ENCODE measurements around the gene MGST2. TPM values are rescaled to one million over a fixed set of nuclear protein-coding genes. Genes with fewer than 3 reads are reported as not detected.

MGST2 gene
- total and polyA plus RNA-seq, 10 of the 15 experiments (the other 5 are each of a cell fraction or from before 2014, with no cell fraction given): 19.0 to 50.1 (median 30.6) TPM

DNA sequence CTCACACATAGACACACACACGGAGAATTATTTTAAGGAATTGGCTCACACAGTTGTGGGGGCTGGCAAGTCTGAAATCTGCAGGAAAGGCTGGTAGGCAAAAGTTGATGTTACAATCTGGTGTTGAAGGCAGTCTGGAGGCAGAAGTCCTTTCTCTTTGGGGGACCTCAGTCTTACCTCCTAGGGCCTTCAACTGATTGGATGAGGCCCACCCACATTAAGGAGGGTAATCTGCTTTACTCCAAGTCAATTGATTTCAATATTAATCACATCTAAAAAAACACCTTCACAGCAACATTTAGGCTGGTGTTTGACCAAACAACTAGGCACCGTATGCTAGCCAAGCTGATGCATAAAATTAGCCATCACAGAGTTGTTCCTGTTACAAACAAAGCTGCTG is 10.7 kb downstream of the MGST2 start (continued):
- TF ChIP-seq, protein P1, sequence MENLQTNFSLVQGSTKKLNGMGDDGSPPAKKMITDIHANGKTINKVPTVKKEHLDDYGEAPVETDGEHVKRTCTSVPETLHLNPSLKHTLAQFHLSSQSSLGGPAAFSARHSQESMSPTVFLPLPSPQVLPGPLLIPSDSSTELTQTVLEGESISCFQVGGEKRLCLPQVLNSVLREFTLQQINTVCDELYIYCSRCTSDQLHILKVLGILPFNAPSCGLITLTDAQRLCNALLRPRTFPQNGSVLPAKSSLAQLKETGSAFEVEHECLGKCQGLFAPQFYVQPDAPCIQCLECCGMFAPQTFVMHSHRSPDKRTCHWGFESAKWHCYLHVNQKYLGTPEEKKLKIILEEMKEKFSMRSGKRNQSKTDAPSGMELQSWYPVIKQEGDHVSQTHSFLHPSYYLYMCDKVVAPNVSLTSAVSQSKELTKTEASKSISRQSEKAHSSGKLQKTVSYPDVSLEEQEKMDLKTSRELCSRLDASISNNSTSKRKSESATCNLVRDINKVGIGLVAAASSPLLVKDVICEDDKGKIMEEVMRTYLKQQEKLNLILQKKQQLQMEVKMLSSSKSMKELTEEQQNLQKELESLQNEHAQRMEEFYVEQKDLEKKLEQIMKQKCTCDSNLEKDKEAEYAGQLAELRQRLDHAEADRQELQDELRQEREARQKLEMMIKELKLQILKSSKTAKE (IDR thresholded peaks at IDR 0.05; ENCODE audit: low read depth, poor library complexity, severe bottlenecking): no peak
- TF ChIP-seq EED (IDR thresholded peaks at IDR 0.05; ENCODE audit: low read depth) (no peak), BCL11A (IDR thresholded peaks at IDR 0.05; ENCODE audit: low read depth, low read length) (no peak), RBBP5 (conservative IDR thresholded peaks at IDR 0.05) (no peak)

DNA sequence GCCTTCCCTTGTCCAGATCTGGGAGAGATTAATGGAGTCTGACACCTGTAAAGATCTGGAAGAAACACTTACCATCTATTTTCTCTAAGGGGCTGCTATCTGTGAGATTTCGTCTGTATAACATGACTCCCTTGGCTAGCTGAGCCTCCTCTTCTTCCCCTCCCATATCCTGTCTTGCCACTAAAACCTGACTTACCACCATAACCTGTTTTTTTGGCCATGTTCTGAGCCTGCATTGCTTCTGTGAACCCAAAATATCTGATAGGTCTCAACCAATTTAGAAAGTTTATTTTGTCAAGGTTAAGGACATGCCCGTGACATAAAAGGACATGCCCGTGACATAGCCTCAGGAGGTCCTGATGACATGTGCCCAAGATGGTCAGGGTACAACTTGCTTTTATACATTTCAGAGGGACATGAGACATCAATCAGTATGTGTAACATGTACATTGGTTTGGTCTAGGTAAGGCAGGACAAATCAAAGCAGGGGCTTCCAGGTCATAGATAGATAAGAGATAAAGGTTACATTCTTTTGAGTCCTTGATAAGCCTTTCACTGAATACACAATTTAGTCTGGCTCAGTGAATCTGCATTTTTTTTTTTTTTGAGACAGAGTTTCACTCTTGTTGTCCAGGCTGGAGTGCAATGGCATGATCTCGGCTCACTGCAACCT is 11.4 kb downstream of the MGST2 start:
- Histone ChIP-seq H3K79me2 (ENCODE audit: control insufficient read depth, insufficient read depth, low read length) (no peaks in the 10 kb centered on the region), H3K4me3 (no peak overlapping the region), H3K4me2 (ENCODE audit: control insufficient read depth, insufficient read depth) (no peak overlapping the region), H2AFZ (ENCODE audit: control insufficient read depth, low read depth, low read length) (no peak overlapping the region), H3K27ac (ENCODE audit: control insufficient read depth, insufficient read depth) (no peak overlapping the region), H3K4me1 (ENCODE audit: control insufficient read depth, insufficient read depth, low read length) (peaks cover 4% of the 10 kb centered on the region; the same call in 1 of the 2 replicates), H3K9ac (ENCODE audit: control insufficient read depth, insufficient read depth, low read length) (no peak overlapping the region), H4K20me1 (ENCODE audit: control insufficient read depth, insufficient read depth) (no peaks in the 10 kb centered on the region), H3K27me3 (replicated peaks in 1 of 2; ENCODE audit: control insufficient read depth in 2 of 2, insufficient read depth in 2 of 2, low read length in 1 of 2) (no peaks in the 10 kb centered on the region), H3K36me3 (ENCODE audit: control insufficient read depth in 2 of 2, insufficient read depth in 2 of 2, low read length in 1 of 2) (peaks cover 0 to 11% of the 10 kb centered on the region in 2 experiments; a peak in 3 of 4 replicates), H3K9me3 (replicated peaks; ENCODE audit: control insufficient read depth, insufficient read depth, low read length) (no peaks in the 10 kb centered on the region; the same call in 2 of the 3 replicates)
- ChIA-PET RAD21 (ENCODE audit: unreplicated experiment) (no interaction called here), POLR2A (no interaction called here), SMC1A (ENCODE audit: uncharacterized antibody, unreplicated experiment) (interaction anchor here (1.0 kb wide), 1 partner anchor 11 kb away, joined by 4 read pairs; no protein-coding TSS in a partner anchor), CTCF (interaction anchor here (1.1 kb wide), 1 partner anchor 54 kb away, joined by 3 read pairs; no protein-coding TSS in a partner anchor)
- in situ Hi-C loops (cut with MboI): no loop called here
- intact Hi-C loops (cut with micrococcal nuclease; ENCODE audit: unreplicated experiment): no loop called here
- ATAC-seq: no peak
- BruUV-seq (replicated peaks): no TSS peak
- no peak for FAIRE-seq
- DNase-seq (ENCODE audit: low read depth, low spot score): no peak
- 69% methylated on average over 4 of the region's 4 CpGs for WGBS (ENCODE audit: insufficient coverage, insufficient replicate concordance, low lambda C conversion rate, missing lambda C conversion rate)
- TF ChIP-seq FOXM1 (IDR thresholded peaks at IDR 0.05; ENCODE audit: low read depth, low read length) (no peak), HCFC1 (IDR thresholded peaks at IDR 0.05; ENCODE audit: low read length) (no peak), SREBF1 (IDR thresholded peaks at IDR 0.05; ENCODE audit: low read length) (no peak), PML (IDR thresholded peaks at IDR 0.05; ENCODE audit: low read length) (no peak), DPF2 (IDR thresholded peaks at IDR 0.05) (no peak), SMAD5 (IDR thresholded peaks at IDR 0.05; ENCODE audit: low read depth) (no peak), MTA3 (IDR thresholded peaks at IDR 0.05; ENCODE audit: borderline replicate concordance, low read length) (no peak), TBL1XR1 (IDR thresholded peaks at IDR 0.05; ENCODE audit: low read depth, low read length) (no peak), PAX8 (IDR thresholded peaks at IDR 0.05) (no peak)
- TF ChIP-seq, protein P2, sequence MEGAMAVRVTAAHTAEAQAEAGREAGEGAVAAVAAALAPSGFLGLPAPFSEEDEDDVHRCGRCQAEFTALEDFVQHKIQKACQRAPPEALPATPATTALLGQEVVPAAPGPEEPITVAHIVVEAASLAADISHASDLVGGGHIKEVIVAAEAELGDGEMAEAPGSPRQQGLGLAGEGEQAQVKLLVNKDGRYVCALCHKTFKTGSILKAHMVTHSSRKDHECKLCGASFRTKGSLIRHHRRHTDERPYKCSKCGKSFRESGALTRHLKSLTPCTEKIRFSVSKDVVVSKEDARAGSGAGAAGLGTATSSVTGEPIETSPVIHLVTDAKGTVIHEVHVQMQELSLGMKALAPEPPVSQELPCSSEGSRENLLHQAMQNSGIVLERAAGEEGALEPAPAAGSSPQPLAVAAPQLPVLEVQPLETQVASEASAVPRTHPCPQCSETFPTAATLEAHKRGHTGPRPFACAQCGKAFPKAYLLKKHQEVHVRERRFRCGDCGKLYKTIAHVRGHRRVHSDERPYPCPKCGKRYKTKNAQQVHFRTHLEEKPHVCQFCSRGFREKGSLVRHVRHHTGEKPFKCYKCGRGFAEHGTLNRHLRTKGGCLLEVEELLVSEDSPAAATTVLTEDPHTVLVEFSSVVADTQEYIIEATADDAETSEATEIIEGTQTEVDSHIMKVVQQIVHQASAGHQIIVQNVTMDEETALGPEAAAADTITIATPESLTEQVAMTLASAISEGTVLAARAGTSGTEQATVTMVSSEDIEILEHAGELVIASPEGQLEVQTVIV (IDR thresholded peaks at IDR 0.05; ENCODE audit: borderline replicate concordance, partially characterized antibody): no peak
